Activated B cell treated with CpG ODN at 0.5 μM for 24 hours (primary cell): ENCODE measurements around the gene ZBTB16. TPM values are rescaled to one million over a fixed set of nuclear protein-coding genes. Genes with fewer than 3 reads are reported as not detected.

Experiments
- ATAC-seq: fragments of 200-7000 bp; cut with Tn5 transposase; one replicate; pipeline ENCODE4 v1.10.0; 2021; ENCODE audit warnings: low read depth, mild to moderate bottlenecking, moderate library complexity
- CTCF ChIA-PET: fragments of 350-600 bp; sonication (Branson Sonifier 250); formaldehyde crosslinking; loops from one replicate; lab custom pipeline; 2021; ENCODE audit warnings: antibody characterized with exemption; lab: Charles Lee
- POLR2A ChIA-PET: fragments of 350-600 bp; sonication (Branson Sonifier 250); formaldehyde crosslinking; loops from one replicate; lab custom pipeline; 2021; ENCODE audit warnings: antibody characterized with exemption; lab: Charles Lee
- DNase-seq: peaks from one replicate; pipeline ENCODE4 v3.0.0; 2022
- H3K27ac Mint-ChIP-seq: one replicate; pipeline ENCODE4 v1.8.0; 2020; ENCODE audit warnings: mixed read lengths
- H3K27me3 Mint-ChIP-seq: one replicate; pipeline ENCODE4 v1.8.0; 2021; ENCODE audit warnings: mixed read lengths
- H3K36me3 Mint-ChIP-seq: one replicate; pipeline ENCODE4 v1.8.0; 2021; ENCODE audit warnings: low read depth, mixed read lengths
- H3K4me1 Mint-ChIP-seq: one replicate; pipeline ENCODE4 v1.8.0; 2021; ENCODE audit warnings: mixed read lengths
- H3K4me3 Mint-ChIP-seq: one replicate; pipeline ENCODE4 v1.8.0; 2020; ENCODE audit warnings: mild to moderate bottlenecking, mixed read lengths
- H3K9me3 Mint-ChIP-seq: one replicate; pipeline ENCODE4 v1.8.0; 2020; ENCODE audit warnings: mixed read lengths
- intact Hi-C: fragments of 100-400 bp; cut with micrococcal nuclease; formaldehyde crosslinking; loops from one replicate; pipeline ENCODE4 v1.15.1; 2024
- total RNA-seq: library from RNA; stranded (reverse); gene quantifications from 2 replicates; pipeline ENCODE4 v1.2.3, GENCODE V29; 2022
- TF ChIP-seq, protein P1 (sequence below): fragments of 200-600 bp; IDR thresholded peaks from one replicate; pipeline ENCODE4 v1.8.0; 2022; ENCODE audit warnings: antibody characterized with exemption, mild to moderate bottlenecking

Gene ZBTB16
- total RNA-seq, 1 donor from 2014 or later, result 2.5 TPM

DNA sequence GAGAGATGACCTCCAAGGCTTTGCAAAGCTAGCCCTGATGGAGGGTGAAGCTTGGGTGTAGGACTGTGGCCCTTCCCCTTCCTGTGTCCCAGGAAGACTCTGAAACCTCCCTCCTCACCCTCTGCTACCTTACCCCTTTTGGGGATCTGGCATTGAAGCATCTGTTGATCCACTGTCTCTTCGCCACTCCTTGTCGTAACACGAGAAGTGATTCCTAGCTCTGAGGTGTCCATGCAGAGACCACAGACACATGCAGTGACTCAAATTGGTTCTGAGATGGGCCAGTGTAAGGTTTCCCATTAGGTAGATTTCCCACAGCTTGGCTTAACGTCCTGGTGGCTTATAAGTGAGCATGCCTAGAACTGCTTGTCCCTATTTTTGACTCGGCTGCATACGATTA lies 101.4 kb downstream of the ZBTB16 start:
- Mint-ChIP-seq H3K4me3 (peak overlapping the region; percentile 62), H3K27me3 (no peaks in the 10 kb centered on the region), H3K36me3 (no peaks in the 10 kb centered on the region), H3K4me1 (peaks cover 80% of the 10 kb centered on the region), H3K27ac (peak overlapping the region; percentile 82), H3K9me3 (no peaks in the 10 kb centered on the region)
- ChIA-PET CTCF (interaction anchor here (0.9 to 2.8 kb wide), 3 partner anchors 19 to 124 kb away, joined by 3 to 16 read pairs (median 5); no protein-coding TSS in a partner anchor), POLR2A (interaction anchor here (0.6 to 2.8 kb wide), 3 partner anchors 12 to 184 kb away, joined by 3 to 8 read pairs (median 8); no protein-coding TSS in a partner anchor)
- DNase-seq (no peak), ATAC-seq (no peak)
- intact Hi-C loops, result loop anchor here (1.0 to 10.0 kb wide), 4 partner anchors 26 to 244 kb away; partner anchors contain the start of genes C11orf71 and RBM7
- TF ChIP-seq, protein P1, sequence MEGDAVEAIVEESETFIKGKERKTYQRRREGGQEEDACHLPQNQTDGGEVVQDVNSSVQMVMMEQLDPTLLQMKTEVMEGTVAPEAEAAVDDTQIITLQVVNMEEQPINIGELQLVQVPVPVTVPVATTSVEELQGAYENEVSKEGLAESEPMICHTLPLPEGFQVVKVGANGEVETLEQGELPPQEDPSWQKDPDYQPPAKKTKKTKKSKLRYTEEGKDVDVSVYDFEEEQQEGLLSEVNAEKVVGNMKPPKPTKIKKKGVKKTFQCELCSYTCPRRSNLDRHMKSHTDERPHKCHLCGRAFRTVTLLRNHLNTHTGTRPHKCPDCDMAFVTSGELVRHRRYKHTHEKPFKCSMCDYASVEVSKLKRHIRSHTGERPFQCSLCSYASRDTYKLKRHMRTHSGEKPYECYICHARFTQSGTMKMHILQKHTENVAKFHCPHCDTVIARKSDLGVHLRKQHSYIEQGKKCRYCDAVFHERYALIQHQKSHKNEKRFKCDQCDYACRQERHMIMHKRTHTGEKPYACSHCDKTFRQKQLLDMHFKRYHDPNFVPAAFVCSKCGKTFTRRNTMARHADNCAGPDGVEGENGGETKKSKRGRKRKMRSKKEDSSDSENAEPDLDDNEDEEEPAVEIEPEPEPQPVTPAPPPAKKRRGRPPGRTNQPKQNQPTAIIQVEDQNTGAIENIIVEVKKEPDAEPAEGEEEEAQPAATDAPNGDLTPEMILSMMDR, result no peak

DNA sequence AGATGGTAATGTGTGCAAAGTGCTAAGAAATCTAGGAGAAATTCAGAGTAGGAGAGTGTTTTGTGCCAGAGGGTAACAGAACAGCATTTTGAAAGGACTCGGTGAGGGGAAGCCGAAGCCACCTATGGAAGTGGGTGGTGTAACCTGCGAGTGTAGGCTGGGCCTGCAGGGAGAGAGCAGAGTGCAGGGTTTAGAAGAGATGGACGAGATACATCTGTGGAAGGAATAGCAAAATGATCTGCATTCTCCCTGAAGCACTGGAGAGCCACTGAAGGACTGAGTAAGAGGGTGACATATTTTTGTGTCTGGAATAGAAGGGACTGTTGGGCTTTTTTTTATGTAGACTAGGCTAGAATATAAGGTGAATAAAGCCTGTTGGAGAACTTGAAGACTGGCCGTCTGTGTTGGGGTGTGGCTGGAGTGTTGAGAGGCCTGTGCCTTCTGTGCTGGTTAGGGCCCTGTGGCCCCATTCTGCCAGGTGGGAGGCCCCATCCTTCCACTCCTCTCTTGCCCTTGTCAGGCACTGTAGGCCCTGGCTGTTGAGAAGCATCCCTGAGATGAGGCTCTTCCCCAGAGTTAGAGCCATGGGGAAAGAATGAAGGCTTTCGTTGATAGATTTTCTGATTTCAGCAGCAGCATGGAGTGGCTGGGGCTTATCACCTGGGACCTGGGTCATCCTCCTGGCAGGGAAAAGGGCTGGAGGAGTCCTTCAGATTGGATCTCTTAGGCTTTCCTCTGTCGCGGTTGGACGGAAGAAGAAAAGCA lies 102.2 kb downstream of the ZBTB16 start:
- Mint-ChIP-seq H3K27ac (peak overlapping the region; percentile 82), H3K4me3 (no peak overlapping the region), H3K9me3 (no peaks in the 10 kb centered on the region), H3K36me3 (no peaks in the 10 kb centered on the region), H3K4me1 (peaks cover 87% of the 10 kb centered on the region), H3K27me3 (no peaks in the 10 kb centered on the region)
- TF ChIP-seq, protein P1, result no peak
- DNase-seq (no peak), ATAC-seq (no peak)
- intact Hi-C loops, result loop anchor here (2.0 to 10.0 kb wide), 3 partner anchors 25 to 243 kb away; partner anchors contain the start of genes C11orf71 and RBM7
- POLR2A ChIA-PET, result interaction anchor here (0.6 to 2.1 kb wide), 2 partner anchors 11 to 99 kb away, joined by 3 to 8 read pairs; no protein-coding TSS in a partner anchor
- CTCF ChIA-PET, result interaction anchor here (0.9 to 2.8 kb wide), 2 partner anchors 22 to 99 kb away, joined by 3 to 16 read pairs; no protein-coding TSS in a partner anchor

GRCh38 chr11:114162719-114163123 lies 103.2 kb downstream of the ZBTB16 start:
- ATAC-seq (no peak), DNase-seq (no peak)
- Mint-ChIP-seq H3K4me3 (peak overlapping the region; percentile 39), H3K4me1 (peaks cover 92% of the 10 kb centered on the region), H3K27me3 (no peaks in the 10 kb centered on the region), H3K36me3 (no peaks in the 10 kb centered on the region), H3K27ac (no peak overlapping the region), H3K9me3 (no peaks in the 10 kb centered on the region)
- ChIA-PET POLR2A (interaction anchor here (1.4 kb wide), 1 partner anchor 96 kb away, joined by 13 read pairs; no protein-coding TSS in a partner anchor), CTCF (interaction anchor here (0.9 kb wide), 1 partner anchor 21 kb away, joined by 3 read pairs; no protein-coding TSS in a partner anchor)
- TF ChIP-seq, protein P1, result no peak
- intact Hi-C loops, result loop anchor here (10.0 kb wide), 1 partner anchor 242 kb away; the partner anchor contains the start of genes C11orf71 and RBM7

DNA sequence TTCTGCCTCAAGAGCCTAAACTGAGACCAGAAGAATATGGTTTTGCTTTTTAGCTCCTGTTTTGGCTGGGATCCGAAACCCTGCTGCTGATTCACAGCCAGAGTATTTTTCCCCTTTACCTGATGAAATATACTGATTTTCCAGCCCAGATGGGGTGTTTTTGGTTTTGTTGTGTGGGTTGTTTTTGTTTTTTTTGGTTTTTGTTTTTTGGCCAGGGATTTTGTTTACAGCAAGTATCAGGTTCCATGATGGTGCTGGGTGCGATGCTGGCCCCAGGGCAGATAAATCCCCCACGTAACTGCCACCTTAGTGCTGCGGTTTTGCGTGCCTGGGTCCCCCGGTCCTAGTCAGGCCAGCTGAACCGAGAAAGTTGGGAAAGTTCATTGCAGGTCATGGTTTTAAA lies 103.7 kb downstream of the ZBTB16 start:
- Mint-ChIP-seq H3K27me3 (no peaks in the 10 kb centered on the region), H3K4me3 (no peak overlapping the region), H3K4me1 (peaks cover 92% of the 10 kb centered on the region), H3K36me3 (no peaks in the 10 kb centered on the region), H3K27ac (no peak overlapping the region), H3K9me3 (no peaks in the 10 kb centered on the region)
- no peak for ATAC-seq
- intact Hi-C loops, result loop anchor here (10.0 kb wide), 1 partner anchor 242 kb away; the partner anchor contains the start of genes C11orf71 and RBM7
- CTCF ChIA-PET, result no interaction called here
- TF ChIP-seq, protein P1, result no peak
- DNase-seq, result no peak
- POLR2A ChIA-PET, result interaction anchor here (1.4 kb wide), 1 partner anchor 95 kb away, joined by 13 read pairs; no protein-coding TSS in a partner anchor
